GM21381 (cell line): ENCODE measurements around the gene PRRC1.
"Not testable (repeated sequence)": the region's sequence is repeated elsewhere in the genome, so short reads cannot be mapped to it uniquely, and the experiment has no call there.

Source experiments
- ATAC-seq: cut with Tn5 transposase; IDR thresholded peaks from one replicate; pipeline ENCODE4 v1.9.1; 2021; ENCODE audit warnings: mild to moderate bottlenecking, moderate library complexity; ENCODE audit not compliant: unreplicated experiment

Gene PRRC1

DNA sequence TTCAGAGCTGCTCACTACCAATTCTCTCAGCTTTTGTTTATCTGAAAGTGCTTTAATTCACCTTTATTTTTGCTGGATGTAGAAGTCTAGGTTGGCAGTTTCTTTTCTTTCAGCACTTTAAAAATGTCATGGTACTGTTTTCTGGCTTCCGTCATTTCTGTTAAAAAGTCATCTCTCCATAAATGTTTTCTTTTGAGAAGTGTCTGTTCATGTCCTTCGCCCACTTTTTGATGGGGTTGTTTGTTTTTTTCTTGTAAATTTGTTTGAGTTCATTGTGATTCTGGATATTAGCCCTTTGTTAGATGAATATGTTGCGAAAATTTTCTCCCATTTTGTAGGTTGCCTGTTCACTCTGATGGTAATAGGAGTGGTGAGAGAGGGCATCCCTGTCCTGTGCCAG, 23.1 kb downstream of the PRRC1 start:
- ATAC-seq = not testable (repeated sequence)

DNA sequence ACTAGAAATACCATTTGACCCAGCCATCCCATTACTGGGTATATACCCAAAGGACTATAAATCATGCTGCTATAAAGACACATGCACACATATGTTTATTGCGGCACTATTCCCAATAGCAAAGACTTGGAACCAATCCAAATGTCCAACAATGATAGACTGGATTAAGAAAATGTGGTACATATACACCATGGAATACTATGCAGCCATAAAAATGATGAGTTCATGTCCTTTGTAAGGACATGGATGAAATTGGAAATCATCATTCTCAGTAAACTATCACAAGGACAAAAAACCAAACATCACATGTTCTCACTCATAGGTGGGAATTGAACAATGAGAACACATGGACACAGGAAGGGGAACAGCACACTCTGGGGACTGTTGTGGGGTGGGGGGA, 27.8 kb downstream of the PRRC1 start:
- ATAC-seq = not testable (repeated sequence)

DNA sequence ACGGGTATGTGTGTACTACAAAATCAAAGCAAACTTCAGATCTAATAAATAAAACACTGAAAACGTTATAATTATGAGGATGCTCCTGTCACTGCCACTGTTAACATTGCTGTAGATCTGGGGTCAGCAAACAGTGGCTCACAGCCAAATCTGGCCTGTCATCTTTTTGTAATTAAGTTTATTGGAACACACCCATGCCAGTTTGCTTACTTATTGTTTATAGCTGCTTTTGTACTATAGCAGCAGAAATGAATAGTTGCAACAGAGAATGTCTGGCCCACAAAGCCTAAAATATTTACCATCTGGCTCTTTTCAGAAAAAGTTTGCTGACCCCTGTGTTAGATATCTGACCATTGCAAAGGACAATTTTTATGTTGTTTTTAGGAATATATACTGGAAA, 32.1 kb downstream of the PRRC1 start:
- no peak for ATAC-seq

DNA sequence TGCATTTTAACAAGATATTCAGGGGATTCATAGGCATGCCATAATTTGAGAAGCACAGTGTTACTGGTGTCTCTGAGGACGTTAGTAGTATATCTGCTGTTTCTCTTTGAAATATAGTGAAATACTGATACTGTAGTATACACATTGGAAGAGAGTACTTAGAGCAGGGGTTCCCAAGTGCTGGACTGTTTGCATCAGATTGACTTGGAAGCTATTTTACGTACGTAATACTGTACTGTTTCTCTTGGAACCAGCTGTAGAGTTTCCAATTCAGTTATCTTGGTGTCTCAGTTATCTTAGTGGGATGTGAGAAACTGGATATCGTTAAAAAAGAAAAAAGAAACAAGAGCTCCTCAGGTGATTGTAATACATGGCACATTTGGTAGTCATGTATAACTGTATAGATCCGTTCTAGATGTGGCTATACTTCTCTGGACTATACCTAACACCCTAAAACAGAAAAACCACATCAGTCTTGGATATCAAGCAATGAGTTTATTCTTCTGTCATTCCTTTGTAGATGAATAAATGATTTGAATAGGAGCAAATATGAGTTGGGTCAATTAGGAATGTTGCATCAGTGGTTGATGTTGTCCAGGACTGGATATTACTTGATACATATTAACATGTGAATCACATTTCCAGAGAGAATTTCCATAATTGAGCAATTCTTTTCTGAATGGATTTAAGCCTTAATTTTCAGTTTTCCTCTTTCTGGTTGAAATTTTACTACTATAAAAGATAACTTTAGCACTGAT, 33.4 kb downstream of the PRRC1 start:
- no peak for ATAC-seq

DNA sequence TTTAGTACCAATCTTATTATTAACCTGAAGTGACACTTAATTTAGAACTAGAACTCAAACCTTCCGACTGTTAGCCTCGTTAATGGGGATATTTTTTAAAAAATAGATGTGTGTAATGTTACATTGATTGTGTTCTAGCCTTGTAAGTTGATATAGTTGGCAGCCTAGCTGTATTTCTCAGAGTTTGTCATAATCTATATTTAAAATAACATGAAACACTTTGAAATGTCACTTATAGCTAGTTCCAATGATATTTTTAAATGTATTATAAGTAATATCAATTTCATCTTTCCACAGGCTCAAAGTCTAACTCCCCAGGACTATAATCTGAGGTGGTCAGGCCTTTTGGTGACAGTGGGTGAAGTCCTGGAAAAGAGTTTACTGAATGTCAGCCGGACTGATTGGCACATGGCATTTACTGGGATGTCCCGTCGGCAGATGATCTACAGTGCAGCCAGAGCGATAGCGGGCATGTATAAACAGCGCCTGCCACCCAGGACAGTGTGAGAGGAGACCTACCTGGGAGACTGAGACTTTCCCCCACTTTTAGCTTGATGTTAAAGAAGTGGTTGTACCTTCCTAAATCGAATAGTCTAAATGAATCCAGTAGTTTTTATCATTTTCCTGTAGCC, 34.1 kb downstream of the PRRC1 start:
- no peak for ATAC-seq

DNA sequence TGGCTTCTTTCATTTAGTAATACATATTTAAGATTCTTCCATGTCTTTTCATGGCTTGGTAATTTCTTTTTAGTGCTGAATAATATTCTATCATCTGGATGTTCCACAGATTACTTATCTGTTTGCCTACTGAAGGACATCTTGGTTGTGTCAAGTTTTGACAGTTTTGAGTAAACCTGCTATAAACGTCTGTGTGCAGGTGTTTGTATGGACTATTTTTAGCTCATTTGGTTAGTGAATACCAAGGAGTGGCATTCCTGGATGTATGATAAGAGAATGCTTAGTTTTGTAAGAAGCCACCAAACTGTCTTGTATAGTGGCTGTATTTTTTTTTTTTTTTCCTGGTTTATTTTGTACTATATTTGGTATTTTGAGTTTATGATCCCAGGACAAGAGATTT, 38.4 kb downstream of the PRRC1 start:
- no peak for ATAC-seq

DNA sequence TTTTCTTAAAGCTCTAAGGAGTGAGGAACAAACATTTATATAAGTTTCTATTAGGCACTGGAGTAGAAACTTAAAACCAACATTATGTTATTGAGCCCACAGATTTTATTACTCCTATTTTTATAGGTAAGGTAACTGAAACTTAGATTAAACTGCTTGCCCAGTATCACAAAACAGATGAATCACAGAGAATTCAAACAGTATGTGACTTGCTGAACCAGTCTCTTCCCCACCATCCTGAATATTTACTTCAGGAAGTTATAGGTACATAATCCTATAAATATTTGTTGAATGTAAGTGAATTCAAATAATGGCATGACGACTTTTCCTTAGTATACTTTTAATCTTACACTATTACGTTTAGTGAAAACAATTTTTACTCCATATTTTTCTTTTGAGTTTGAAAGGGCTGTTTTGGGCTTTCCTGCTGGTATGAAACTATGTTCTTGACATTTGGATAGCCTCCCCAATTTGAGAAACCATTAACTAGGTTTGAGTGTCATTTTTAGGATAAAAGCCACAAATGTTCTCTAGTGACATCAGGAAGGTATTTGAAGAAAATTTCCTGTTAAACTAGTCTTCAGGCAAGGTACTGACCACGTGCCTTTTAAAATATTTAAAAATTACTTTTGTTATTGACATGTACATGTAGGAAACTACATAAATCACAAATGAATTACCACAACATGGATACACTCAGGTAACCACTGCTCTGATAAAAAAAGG, 39.3 kb downstream of the PRRC1 start:
- ATAC-seq = no peak

DNA sequence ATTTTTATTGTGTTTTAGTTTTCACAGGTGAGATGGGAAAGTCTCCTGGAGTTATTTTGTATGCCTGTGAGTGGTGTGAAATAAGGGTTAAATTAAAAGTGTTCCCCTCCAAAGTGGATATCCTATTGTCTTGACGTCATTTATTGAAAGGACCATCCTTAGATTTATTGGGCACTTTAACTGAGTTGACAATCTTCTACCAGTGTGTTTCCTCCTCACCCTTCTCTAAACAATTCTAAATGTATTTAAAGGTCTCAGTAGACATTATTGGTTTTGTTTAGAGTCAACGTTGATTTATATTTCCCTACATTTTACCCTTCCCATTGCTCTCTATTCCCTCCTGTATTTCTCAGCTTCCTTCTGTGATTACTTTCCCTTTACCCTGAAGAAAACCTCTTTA, 40.8 kb downstream of the PRRC1 start:
- ATAC-seq = no peak

DNA sequence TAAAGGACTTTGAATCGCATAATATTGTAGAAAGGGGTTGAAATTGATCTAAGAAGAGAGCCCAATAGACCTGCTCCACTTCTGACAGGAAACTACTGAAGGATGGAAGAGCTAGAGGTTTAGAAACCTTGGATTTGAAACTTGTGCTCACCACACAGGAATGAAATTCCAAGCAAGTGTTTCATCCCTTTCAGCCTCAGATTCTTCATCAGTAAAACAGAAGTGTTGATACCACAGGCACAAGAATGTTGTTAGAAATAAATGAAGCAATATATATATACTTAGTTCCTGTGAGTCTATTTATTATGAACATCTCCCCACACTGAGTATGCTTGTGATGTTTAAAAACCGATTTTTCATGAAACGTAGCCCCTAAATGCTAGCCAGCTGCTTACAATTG, 43.8 kb downstream of the PRRC1 start:
- ATAC-seq = no peak

DNA sequence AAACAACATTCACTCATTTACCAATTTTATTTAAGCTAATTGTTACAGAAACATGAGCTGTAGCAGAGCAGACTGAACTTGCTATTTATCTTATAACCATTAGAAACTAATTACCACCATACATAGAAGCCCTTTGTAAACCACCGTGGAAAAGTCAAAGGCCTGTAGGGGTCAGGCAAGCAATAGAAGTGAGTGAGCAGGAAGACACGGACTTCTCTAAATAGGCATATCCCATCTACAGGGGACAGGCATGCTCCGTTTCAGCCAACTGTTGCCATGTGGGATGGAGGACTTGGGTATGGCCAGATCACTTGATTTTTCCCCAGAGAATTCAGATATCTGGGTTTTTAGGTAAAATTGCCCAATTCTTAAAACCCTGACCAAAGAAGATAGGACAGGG, 44.8 kb downstream of the PRRC1 start:
- no peak for ATAC-seq

DNA sequence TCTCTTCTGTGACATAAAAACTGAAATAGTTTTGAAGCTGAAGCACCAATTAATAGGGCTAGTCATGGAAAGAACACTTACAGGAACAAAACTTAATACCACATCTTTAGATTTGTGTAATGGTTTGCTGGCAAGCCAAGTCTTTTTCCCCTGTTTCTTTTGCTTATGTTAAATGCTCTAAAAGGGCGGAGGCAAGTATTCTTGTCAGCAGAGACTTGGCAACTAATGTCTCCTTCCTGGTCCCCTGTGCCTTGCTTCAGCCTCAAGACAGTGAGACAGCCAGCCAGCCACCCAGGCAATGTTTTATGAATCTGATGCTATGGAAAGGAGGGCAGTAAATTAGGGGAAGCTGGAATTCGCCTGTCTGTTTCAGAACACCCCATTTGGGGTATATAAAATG, 45.7 kb downstream of the PRRC1 start:
- ATAC-seq = no peak

DNA sequence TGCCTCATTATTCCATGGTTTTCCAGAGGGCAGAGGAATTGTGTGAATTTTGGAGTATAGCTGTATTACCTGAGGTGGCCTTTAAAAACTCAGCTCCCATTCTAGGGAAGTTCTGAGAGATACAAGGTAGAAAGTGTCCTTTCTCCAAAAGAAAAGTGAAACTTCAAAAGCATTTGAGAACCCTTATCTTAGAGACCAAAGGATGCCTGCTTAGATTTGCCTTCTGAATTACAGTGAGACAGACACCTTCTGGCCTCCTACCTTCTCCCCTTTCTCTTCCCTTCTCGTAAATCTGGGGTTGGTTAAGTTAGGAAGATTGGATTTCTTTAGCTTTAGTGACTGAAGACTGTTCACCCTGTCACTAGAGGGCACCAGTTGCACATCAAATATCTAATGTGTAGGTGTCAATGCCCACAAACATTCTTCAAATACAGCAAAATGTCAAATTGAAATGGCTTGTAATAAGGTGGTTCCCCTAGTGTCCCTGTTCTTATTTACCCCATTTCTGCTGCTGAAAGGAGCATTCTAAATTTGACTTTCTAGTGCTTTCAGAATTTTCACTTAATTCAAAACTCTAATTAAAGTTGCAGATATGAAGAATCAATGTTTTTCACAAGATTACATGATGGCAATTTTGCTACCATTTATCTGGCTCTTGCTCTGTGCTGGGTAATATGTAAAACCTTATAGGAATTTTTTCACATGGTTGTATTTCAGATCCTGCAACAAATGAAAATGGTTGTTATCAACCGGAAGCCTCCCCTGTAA, 46.7 kb downstream of the PRRC1 start:
- peak; percentile 34 for ATAC-seq

DNA sequence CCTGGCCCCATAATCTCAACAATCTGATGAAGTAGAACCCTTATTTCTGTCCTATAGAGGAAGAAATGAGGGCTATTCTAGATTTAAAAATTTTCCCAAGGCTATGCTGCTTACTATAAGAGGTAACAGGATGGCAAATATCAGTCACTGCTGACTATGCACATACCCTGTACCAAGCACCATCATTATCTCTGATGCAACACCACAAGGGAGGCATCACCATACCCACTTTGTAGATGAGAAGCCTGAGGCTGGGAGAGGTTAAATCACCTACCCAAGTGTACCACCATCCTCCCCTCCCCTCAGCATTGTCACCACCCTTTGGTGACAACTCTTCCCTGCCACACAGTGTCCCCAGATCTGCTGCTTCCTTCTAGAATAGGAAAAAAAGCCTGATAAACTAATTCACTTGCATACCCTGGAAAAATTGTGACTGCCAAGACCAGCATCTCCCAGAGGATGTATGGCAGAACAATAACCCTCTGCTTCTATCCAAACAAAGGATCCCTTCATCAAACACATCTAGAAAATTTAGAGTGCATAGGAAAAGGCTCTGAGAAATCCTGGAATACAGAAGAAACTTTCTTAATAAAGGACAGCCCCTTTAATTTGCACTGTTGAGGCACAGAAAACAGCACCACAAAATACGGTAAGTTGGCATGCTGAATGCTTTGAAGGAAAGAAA, 48.3 kb downstream of the PRRC1 start:
- ATAC-seq = no peak

DNA sequence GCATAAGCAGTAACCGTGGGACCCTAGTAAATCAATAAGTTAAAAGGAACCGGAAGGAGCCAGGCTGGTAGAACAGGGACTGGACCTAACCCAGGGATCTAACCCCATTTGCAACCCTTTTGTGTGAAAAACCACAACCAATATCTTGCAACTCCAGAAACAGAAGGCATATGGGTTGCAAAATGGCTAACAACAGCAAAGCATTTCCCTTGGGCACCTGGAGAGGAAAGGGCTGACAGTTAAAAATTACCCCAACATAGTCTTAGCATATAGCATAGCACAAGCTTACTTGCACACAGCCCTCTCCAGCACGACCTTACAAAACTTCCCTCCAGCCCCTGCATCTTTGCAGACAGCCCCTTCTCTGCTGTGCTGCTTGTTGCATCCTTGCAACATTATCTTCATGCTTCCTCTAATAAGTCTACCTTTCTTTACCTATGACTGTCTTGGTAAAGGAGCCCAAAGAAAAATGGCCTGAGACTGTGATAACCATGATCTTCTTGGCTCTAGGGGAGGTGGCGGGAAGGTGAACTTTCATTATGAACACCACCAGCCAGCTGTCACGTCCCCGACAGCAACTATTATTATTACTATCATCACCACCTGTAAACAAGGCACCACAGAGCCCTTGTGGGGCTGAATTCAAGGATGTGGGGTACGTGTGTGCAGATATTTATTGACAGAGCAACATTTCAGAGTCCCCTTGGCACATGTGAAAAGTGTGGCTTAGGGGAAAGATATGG, 49.8 kb downstream of the PRRC1 start:
- peak; percentile 75 for ATAC-seq

DNA sequence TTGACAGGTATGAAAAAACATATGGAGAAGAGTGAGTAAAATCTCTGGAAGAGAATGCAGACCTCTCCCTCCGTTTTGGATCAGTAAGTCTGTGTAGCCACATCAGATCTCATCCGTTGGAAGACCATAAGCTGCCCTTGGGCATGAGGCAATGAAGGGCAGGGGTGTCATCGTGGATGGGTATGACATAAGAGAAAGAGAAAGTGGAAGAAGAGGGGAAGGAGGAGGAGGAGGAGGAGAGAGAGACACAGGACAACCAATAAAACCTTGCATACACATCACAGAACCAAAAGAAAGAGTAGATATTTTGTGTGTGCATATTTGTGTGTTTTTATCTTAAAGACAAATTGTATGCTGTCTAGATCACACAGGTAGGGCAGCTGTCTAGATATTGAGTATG, 50.7 kb downstream of the PRRC1 start:
- no peak for ATAC-seq

DNA sequence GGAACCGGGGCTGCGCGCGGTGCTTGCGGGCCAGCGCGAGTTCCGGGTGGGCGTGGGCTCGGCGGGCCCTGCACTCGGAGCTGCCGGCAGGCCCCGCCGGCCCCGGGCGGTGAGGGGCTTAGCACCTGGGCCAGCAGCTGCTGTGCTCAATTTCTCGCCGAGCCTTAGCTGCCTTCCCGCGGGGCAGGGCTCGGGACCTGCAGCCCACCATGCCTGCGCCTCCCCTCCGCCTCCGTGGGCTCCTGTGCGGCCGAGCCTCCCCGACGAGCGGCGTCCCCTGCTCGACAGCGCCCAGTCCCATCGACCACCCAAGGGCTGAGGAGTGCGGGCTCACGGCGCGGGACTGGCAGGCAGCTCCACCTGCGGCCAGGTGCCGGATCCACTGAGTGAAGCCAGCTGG, 52.0 kb downstream of the PRRC1 start:
- not testable (repeated sequence) for ATAC-seq

DNA sequence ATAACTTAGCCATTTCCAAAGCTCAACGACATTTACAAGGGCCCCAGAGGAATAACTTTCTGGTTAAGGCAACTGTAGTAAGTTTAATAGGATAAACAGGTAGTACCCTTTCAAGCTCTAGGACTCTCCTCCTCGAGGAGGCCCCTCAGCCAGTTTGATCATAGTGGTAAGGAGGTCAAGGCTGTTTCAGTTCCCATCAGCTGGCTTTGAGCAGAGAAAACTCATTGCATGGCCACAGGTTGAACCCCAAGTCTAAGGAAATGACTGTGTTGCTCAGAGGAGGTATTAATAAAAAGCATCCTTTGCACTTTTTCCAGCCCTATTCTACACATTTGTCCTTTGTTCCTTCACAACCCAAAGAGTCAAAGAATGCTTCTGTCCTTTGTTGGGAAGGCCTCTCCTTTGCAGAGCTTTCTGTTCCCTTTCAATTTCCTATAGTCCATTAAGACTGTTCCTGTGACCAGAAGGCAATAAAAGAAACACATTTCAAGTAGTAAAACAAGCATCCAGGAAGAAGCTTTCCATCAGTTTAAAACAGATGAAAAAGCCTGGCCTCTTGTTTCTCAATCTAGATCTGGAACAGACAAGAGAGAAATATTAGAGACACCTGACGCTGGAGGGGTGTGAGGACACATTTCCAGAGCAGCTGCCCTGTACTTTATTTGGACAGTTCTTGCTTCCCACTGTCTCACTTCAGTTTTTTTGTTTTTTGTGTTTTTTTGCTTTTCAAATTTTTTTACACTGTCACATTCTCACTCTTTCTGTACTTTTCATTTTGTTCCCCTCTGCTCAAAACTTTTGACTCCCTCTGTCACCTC, 54.1 kb downstream of the PRRC1 start:
- ATAC-seq = peak; percentile 48

DNA sequence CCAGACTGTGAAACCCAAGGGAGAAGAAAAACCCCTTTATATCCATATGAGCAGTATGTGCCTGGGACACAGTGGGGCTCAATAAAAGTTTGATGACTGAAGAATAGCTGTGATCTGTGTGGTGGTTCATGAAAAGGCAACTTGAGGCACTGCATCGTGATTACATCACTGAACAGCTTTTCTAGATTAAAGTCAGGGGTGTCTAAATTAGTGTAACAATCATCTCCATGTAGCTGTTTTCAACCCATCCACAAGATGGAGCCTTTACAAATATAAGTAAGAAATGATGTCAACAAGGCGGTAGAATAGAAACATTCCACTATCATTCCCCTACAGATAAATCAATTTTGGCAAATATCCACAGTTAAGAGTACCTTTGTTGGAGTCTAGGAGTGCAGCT, 55.5 kb downstream of the PRRC1 start:
- no peak for ATAC-seq
